NCI-H2196 (cell line): ENCODE results near the gene EML1.
A peak's percentile ranks its signal among the peaks of the same experiment; 100 is the strongest.
"Not testable (repeated sequence)": the region's sequence is repeated elsewhere in the genome, so short reads cannot be mapped to it uniquely, and the experiment has no call there.

Experiments used
- DNase-seq: peaks from one replicate; lab custom pipeline; 2025; ENCODE audit not compliant: unreplicated experiment; lab: John Stamatoyannopoulos, UW

Gene EML1

DNA sequence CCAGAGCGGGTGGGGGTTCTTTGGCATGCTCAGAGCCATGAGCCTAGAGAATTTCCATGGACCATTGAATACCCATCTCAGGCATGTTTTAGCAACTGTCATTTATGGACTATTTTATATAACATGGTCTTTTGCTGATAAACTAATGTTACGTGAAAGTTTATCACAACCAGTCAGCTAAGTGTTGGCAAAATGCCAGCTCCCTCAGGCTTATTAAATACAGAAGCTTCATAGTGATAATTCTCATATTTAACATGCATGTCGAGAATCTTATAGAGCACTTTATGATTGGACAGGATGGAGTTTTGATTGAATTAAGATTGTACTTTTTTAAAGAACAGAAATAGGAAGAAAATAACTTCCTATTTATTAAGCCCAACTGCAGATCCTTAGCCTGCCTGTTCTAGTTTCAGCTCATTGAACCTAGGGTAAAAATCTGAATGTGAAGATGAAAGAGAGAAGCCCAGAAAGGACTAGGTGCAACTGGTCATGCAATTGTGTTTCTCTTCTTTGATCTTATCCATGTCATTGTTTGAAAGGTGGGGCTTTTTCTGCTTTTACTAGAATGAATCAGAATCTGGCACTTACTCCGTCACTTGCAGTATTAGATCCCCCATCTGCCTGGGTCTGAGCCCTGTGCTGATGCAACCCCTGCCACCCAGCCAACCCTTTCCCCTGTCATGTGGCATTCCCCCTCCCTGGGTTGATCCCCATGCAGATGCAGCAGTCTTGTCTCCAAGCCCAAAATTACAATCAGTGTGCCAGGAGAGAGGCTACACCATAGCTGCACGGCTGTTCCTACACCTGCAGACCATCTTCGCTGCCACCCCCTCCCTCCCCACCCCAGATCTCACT lies 137.4 kb downstream of the EML1 start:
- peak; percentile 5 for DNase-seq

DNA sequence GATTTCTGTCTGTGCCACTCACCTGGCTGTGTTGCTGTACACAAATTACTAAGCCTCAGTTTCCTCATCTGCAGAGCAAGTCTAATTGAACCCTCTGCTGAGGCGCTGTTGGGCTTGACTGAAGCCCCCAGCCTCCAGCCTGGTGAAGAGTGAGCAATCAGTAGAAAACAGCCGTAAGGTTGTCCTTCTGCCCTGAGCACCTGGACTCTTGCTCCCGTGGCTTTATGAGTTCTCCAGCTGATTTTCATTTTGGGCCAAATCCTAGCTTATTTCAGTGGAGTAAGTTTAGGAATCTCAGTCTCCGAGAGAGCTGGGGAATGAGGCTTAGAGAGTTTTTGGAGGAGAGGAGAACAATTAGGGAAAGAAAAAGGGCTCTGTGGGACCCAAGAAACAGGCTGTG lies 138.1 kb downstream of the EML1 start:
- no peak for DNase-seq

DNA sequence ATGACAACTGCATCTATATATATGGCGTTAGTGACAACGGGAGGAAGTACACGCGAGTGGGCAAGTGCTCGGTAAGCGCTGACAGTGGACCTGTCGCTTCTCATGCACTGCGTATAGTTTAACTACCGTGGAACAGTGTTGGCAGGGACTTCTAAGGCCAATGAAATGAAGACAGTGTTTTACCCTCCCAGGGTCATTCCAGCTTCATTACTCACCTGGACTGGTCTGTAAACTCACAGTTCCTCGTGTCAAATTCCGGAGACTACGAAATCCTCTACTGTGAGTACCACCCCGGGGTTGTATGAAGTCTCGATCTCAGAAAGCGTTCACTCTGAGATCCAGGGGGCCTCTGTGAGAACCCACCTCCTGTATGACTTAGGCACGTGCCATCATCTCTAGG lies 142.8 kb downstream of the EML1 start:
- DNase-seq: no peak

DNA sequence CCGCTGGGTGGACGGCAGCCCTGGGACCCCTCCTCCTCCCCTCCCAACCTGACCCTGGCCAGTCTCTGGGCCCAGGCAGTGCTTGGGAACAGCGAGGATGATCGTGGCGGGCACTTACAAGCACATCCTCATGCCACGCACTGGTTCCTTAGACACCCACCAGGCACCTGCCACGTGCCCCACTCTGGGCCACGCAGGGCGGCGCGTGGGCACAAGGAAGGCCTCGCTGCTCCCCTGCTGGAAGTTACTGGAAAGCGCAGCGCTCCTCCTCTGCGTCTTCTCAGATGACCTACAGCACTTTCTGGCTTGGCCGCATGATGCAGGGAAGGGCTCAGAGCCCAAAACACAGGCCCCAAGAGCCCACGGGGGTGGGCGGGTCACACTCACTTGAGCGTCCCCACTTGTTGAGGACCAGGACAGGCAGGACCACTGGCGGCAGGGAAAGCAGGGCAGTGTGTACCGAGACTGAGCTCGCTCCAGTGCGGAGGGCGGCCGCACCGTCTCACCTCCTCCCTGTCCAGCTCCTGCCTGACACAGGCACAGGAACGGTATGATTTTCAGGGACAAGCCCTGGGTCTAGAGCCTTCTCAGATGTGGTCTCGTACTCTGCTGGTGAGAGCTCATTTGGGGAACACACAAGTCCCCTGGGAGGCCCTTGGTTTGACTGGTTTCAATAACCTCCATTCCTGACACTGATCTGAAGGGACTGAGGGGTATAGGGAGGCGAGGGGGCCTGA lies 143.7 kb downstream of the EML1 start:
- DNase-seq: no peak

DNA sequence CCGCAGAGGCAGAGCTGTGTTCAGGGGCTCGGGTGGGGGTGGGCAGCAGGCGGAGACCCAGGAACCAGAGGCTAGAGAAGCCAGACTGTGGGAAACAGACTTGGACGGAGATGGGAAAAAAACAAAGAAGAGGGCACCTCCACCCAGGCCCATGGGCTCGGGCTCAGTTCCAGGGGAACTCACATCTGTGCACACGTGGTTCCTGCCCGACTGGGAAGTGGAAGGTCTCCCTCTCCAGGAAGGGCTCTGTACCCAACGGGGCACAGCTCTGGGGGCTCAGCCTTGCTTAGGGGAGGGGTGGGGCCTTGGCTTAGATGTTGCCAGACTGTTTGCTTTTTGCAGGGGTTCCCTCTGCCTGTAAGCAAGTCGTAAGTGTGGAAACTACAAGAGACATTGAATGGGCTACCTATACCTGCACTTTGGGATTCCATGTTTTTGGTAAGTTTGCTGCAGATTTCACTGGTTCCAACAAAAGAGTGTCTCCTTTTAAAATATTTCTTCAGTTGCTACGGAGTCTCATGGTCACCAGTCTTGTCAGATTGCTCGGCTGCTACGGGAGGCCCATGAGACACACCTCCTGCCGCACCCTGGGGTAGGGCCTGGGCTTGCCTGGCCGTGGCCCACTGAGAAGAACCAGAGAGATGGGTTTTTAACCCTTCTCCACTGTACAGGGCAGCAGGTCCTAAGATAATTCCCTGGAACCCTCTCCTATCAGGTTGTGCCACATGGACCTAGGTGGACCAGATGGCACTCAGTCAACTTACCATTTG lies 144.4 kb downstream of the EML1 start:
- no peak for DNase-seq

DNA sequence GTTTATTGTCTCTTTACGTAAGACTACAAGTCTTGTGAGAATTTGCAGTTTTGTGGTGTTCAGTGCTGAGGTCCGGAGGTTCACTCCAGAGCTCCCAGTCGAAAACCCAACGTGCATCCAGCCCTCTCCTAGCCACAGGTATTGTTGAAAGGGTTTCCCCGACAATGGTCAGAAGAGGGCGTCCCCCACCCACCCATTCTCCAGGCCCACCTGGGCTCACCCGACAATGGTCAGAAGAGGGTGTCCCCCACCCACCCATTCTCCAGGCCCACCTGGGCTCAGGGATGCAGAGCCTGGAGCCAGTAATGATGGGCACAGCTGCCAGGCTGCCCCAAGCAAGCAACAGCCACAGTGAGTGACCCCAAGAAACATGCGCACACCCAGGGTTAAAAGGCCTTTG lies 145.2 kb downstream of the EML1 start:
- no peak for DNase-seq

DNA sequence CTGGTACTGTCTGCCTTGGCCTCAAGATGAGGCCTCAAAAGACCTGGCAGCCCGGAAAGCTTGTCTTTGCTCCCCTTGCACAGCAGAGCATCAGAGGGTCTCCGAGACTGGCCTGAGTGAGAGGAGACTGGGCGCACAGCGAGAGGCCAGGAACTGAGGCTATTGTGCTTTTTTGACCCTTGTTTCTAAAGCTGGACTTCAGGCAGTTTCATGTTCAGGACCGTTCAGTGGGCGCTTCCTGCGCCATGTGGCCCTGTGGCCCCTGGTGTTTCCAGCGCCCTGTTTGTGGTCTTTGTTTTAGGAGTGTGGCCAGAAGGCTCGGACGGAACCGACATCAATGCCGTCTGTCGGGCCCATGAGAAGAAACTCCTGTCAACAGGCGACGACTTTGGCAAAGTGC lies 145.7 kb downstream of the EML1 start:
- no peak for DNase-seq

DNA sequence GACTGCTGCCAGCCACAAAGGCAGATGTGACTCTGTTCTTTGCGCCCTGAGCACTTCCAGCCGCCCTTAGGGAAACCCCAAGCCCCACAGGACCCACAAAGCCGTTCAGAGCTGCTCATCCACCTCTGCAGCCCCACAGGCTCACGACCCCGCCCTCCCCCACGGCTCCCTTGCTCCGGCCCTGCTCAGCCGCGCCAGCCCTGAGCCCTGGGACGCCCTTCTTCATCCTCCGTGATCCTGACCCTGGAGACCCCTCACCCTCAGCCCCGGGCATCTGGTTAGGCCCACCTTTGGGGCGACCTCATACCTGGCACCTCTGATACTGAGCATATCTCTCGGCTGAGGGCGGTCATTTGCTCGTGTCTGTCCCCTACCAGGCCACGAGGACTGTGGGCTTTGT lies 146.2 kb downstream of the EML1 start:
- DNase-seq: no peak

DNA sequence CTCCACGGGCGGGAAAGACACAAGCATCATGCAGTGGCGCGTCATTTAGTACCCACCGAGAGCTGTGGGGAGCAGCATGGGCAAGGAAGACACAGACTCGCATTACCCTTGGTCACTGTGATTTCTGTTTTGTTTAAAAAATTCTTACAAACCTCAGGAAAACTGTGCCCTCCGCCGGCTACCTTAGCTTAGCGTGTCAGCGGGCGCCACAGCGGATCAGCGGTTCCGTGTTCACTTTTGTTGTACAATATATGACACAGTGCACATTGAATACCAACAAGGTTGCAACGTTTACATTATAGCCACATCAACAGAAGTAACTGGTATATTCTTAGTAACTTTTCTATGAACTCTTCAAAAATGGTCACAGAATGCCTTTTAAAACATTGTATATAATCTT lies 146.9 kb downstream of the EML1 start:
- no peak for DNase-seq

DNA sequence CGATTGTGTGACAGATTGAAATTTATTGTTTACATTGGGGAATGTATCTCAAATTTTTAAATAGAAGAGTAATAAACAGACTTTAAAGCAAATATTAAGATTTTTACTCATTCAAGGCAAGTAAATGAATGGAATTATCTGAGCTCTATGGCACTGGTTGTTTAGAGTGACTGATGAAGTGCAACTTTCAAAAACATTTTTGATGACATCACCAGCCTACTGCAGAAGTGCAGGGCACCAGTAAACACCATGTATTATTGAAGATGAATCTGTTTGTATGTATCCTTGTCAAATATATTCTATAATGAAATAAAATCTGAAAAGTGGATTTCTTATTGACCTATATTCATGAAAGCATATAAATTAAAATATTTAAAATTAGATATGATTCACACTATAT lies 148.0 kb downstream of the EML1 start:
- DNase-seq: no peak

DNA sequence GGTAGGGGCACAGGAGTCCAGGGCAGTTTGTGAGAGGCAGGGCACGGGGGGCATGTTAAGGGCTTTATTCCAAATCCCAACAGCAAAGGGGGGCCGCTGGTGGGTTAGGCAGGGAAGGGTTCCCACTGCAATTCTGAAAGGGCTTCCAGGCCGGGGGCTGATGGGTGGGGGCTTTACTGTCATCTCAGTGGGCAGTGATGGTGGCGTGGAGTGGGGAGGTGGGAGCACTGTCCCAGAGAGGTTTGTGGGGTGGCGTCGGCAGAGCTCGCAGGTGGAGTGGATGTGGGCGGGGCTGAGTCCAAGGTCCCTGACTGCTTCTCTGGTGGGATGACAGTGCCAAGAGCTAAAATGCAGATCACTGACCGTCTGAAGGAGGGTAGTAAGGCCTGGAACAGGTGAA lies 150.4 kb downstream of the EML1 start:
- DNase-seq: no peak

DNA sequence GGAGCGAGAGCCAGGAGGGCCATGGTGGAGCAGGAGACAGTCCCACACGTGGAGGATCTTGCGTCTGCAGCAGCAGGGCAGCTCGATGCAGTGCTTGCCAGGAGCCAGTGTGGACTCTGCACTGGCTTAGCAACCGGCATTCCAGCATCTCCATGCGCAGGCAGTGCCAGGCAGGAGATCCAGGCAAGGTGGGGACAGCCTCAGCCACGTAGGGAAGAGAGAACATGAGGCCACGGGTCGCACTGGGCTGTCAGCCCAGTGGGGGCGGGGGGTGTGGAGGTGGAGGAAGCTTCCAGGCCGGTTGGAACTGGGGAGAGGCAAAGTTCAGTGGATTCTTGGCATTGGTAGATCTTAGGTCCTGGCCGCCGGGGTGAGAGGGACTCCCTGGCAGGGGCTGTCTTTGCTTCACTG lies 151.0 kb downstream of the EML1 start:
- DNase-seq: no peak

DNA sequence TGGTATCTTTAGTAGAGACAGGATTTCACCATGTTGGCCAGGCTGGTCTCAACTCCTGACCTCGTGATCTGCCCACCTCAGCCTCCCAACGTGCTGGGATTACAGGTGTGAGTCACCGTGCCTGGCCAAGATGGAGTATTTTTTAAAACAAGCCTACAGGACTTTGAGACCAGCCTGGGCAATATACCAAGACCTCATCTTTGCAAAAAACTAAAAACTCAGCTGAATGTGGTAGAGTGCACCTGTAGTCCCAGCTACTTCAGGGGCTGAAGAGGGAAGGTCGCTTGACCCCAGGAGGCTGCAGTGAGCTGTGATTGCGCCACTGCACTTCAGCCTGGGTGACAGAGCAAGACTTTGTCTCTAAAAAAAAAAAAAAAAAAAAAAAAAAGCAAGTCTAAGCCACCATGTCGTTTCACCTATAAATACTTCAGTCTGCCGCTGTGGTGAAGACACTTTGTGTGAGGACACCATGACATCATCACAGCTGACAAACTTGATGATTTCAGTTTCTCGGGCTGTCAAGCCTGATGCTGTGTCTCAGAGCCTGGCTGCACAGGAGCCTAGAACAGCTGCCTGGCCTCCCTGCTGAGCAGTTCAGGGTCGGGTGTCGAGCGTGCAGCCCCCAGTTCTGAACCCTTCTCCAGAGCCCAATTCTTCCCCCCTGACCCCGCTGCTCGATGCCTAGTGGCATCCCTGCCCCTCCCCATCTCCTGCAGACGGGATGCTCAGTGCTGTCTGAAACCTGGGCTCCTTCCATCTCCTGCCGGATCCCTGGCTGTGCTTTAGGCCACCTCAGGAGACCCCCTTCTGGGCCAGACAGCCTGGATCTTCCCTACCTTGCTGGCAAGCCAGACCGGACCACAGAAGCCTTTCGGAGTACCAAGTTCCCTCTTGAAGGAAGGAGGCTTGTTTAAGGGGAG lies 152.8 kb downstream of the EML1 start:
- DNase-seq: no peak

DNA sequence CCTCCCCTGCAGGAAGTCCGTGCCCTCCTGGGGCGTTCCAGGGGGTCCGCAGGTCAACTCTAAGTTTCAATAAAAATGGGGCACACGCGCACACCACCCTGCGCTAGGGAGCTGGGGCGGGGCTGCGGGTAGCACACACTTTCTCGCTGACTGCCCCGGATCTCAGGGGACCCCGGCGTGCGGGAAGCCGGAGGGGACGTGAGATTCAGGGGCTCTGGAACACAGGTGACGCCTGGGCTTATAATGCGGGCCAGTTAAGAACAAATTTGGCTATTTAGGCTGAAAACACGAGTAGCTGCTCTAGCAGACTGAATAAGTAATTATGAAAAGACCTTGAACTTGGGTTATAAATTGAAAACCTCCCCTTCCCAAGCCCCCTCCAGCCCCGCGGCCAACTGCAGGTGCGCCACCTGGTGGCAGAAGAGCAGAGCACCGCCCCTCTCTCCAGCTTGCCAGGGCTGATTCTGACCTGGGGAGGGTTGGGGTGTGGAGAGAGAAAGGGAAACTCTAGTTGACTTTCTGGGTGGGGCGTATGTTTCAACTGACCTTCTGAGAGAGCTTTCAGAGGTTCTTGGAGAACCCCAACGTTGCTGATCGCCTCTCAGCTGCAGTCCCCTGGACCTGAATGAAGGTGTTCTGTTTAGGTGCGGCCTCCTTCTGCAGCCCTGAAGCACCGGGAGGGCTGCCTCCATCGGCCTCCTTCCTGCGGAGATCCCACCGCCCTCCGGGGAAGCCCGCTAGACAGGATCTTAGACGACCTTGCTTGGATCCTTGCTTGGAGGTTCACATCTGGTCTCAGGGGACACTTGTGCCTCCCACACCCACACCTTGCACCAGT lies 153.7 kb downstream of the EML1 start:
- DNase-seq: peak; percentile 0

DNA sequence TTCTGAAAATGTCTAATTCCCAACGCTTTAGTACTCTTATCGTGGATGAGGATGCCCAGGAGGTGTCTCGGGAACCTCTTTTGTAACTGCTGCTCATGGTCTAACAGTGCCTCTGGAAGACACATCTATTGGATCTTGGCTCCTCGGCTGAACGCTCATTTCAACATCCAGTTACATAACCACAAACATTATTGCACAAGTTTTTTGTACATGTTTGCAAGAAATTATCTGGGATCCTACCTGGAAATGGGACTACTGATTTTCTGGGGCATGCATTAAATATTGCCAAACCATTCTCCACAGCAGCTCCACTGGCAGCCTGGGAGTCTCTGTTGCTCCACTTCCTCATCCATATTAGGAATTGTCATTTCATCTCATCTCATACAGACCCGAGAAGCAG lies 154.5 kb downstream of the EML1 start:
- no peak for DNase-seq

DNA sequence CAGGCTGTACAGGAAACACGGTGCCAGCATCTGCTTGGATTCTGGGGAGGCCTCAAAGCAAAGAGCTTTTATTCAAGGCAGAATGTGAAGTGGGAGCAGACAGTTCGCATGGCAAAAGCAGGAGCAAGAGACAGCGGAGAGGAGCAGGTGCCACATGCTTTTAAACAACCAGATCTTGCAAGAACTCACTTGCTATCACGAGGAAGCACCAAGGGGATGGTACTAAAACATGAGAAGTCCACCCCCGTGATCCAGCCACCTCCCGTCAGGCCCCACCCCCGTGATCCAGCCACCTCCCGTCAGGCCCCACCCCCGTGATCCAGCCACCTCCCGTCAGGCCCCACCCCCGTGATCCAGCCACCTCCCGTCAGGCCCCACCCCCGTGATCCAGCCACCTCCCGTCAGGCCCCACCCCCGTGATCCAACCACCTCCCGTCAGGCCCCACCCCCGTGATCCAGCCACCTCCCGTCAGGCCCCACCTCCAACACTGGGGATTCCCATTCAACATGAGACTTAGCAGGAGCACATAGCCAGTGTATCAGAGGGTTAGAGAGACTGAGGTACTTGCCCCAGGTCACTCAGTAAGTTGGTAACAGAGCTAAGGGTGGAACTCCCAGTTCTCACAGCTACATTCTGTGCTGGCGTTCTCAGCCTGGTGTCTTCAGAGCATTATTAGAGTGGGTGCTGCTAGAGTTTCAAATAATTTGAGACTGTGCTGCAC lies 156.0 kb downstream of the EML1 start:
- DNase-seq: not testable (repeated sequence)

DNA sequence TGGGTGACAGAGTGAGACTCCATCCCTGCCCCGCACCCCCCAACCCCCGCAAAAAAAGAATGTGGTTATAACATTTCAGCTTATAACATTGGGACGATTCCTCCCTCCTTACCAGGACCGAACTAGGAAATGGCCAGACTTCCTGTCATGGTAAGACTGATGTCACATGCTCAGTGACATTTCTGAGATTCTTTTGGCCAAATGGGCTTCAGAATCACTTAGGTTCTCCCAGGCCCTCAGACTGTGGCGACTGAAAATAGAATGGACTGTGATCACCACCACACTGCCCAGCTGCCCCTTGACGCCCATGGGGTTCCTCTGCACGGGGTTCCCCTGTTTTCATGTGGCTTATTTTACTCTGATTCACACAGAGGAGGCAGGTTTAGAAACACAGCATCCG lies 157.0 kb downstream of the EML1 start:
- DNase-seq: no peak

DNA sequence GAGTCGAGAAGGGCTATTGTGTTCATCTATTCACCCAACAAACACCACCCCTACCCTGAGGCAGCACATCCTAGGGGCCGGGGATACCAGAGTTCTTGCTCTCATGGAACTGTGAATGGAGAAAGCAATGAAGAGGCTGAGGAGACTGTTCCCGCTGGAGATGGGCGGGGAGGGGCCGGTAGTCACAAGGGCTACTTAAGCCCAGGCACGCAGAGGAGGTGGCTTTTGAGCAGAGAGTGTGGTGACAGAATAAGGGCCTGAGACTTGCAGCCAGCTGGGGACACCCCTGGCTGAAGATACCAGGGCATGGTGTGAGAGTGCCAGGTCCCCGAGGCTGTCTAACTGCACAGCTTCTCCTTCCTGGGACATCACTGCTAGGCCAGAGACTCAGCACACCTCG lies 157.9 kb downstream of the EML1 start:
- DNase-seq: no peak

DNA sequence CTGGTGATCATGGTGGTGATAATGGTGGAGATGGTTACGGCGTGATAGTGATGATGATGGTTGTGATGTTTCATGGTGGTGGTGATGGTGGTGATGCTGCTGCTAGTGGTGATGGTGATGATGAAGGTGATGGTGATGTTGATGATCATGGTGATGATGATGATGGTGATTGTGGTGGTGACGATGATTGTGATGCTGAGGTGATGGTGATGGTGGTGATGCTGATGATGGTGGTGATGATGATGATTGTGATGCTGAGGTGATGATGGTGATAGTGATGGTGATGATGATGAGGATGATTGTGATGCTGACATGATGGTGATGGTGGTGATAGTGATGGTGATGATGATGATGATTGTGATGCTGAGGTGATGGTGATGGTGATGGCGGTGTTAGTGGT lies 158.8 kb downstream of the EML1 start:
- no peak for DNase-seq
